ENCODE results near the gene TMEM254.

DNA sequence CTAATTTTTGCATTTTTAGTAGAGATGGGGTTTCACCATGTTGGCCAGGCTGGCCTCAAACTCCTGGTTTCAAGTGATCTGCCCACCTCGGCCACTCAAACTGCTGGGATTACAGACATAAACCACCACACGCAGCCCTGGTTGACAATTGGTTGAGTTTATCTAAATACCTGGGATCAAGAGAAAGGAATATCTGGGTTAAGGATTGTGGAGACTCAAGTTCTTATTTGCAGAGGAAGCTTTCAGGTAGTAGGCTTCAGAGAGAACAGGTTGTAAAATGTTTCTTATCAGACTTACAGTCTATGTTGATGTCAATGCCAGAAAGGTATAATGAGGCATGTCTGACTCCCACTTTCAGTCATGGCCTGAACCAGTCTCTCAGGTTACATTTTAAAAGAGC lies 5.9 kb upstream of the TMEM254 start:
- no peak for TF ChIP-seq CTCF (IDR thresholded peaks at IDR 0.05)
- no peak for TF ChIP-seq POLR2A (IDR thresholded peaks at IDR 0.05)
